CD4-positive, alpha-beta T cell treated with Interleukin-4 for 1 hour (primary cell): ENCODE data around the gene IFI6.

ENCODE experiments used
- DNase-seq, 2 donors: peaks; one replicate each; pipeline ENCODE4 v3.0.0-alpha.2; 2020 to 2022

Gene IFI6

DNA sequence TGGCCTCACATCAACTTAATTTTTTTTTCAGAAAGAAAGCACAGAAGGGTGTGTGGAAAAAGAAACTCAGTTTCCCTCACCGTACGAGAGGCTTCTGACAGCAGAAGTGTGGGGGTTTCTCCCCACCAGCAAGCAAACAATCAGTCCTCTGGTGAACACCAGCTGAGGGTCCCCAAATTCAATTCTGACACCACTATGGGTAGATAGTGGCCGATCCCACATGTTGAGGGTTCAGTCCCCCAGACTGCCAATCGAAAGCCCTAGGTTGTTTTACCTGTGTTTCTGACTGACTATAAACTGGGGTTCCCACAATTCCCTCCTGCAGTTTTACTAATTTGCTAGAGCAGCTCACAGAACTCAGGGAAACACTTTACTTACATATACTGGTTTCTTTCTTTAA, 2.1 kb downstream of the IFI6 start:
- no peak for DNase-seq

DNA sequence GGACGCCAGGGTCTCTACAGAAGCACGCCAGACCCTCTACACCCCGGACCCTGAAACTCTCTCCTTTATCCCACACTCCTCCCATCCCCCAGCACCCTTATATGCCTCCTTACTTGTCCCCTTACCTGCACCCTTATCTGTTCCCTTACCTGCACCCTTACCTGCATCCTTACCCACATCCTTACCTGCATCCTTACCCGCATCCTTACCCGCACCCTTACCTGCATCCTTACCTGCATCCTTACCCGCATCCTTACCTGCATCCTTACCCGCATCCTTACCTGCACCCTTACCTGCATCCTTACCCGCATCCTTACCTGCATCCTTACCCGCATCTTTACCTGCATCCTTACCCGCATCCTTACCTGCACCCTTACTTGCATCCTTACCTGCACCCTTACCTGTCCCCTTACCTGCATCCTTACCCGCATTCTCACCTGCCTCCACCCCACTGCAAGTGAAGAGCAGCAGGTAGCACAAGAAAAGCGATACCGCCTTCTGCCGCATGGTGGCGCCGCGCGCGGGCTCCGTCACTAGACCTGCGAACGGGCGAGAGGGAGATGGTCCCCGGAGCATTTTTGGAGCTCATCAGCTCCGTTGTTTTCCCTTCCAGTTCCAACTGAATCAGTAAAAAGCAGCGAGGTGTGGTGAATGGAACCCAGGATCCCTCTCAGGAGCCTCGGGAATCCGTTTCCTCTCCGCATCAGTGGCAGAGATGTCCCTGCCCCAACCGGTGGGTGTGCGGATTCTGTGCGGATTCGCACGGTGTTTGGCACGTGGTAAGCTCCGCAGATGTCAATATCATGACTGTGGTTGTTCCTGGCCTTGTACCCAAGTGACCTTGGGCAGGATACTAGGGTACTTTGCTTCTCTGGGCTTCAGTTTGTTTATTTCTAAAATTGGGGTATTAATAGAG, 2.9 kb downstream of the IFI6 start:
- DNase-seq = peak; percentile 84 to 87

DNA sequence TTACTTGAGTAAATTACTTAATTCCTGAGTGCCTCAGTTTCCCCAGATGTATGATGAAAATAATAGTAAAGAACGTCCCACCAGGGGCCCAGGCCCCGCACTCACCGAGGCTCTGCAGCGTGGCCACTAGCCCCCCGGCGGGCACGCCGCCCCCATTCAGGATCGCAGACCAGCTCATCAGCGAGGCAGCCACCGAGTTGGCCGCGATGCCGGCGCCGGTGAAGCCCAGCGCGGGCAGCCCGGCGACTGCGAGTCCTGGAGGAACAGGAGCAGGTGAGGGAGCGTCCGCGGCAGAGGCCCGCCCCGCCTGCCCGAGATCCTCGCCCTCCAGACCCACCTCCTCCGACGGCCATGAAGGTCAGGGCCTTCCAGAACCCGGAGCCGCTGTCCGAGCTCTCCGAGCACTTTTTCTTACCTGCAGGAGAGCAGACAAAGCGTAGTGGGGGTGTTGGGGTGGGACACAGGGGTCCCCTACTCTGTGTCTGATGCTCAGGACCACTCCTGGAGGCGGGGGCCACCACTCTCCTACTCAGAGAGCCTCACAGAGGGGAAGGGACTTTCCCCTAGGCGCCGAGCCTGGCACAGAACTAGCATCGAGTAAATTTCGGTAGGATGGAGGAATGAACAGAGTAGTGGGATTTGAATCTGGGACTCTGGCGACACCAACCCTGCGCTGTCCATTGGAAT, 3.7 kb downstream of the IFI6 start:
- DNase-seq = no peak

DNA sequence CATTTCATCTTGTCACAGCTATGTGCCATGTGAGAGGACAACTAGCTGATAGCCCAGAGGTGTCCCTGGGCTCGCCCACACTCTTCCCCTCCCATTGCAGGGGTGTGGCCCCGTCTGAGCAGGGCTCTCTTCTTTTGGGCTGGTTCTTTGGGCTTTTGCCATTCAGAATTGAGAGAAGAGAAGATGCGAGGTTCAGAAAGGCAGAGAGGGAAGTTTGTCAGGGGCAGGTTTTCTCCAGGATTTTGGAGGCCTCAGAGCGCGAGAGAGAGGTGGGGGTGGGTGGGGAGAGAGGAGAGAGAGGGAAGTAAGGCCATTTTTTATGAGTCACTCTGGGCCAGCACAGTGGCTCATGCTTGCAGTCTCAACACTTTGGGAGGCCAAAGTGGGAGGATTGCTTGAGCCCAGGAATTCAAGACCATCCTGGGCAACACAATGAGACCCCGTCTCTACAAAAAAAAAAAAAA, 5.2 kb downstream of the IFI6 start:
- no peak for DNase-seq

DNA sequence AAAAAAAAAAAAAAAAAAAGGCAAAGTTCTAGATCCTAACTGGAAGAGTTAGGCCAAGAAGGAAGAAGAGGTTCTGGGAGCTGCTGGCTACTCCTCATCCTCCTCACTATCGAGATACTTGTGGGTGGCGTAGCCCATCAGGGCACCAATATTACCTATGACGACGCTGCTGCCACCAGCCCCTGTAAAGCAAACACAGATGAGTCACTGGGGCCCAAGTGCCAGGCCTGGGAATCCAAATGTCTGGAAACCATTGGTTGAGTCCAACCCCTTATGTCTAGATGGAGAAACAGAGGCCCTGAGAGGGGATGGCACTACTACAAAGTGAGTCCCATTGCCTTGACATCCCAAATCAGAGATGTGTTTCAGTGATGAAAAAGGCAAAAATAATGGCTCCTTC, 5.7 kb downstream of the IFI6 start:
- no peak for DNase-seq

DNA sequence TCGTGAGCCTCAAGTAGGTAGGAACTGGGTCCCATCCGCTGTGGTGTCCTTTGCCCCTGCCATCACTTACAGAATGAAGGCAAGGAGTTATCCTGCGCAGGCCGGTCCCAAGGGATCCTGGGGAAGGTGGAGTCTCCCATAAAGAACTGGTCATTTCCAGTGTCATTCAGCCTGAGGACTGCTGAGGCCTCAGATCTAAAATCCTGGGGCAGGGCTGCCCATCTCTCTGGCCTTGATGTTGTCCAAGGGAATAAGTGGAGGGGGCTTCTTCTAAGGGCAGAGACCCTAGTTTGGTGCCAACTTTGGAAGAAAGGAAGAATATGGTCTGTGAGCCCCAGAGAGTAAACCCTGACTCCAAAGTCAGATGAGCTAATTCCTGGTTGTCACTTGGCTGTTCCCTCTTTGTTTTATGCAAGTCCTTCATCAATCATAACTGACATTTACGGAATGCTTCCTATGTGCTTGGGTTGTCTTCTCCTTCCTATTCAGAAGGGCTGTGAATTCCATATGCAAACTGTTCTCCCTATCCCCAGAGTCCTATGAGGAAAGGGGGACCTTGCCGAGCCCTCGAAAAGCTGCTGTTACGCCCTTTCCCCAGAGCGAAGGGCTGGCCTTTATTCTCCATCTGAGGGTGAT, 6.9 kb downstream of the IFI6 start:
- no peak for DNase-seq

DNA sequence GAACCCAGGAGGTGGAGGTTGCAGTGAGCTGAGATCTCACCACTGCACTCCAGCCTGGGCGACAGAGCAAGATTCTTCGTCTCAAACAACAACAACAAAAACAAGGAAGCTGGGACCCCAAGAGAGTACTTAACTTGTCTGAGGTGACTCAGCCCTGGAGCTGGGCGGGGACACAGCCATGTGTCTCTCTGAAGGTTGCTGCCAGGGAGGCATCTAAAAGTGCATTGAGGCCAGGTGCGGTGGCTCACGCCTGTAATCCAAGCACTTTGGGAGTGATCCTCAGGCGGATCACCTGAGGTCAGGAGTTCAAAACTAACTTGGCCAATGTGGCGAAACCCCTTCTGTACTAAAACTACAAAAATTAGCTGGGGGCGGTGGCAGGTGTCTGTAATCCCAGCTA, 7.7 kb downstream of the IFI6 start:
- no peak for DNase-seq

DNA sequence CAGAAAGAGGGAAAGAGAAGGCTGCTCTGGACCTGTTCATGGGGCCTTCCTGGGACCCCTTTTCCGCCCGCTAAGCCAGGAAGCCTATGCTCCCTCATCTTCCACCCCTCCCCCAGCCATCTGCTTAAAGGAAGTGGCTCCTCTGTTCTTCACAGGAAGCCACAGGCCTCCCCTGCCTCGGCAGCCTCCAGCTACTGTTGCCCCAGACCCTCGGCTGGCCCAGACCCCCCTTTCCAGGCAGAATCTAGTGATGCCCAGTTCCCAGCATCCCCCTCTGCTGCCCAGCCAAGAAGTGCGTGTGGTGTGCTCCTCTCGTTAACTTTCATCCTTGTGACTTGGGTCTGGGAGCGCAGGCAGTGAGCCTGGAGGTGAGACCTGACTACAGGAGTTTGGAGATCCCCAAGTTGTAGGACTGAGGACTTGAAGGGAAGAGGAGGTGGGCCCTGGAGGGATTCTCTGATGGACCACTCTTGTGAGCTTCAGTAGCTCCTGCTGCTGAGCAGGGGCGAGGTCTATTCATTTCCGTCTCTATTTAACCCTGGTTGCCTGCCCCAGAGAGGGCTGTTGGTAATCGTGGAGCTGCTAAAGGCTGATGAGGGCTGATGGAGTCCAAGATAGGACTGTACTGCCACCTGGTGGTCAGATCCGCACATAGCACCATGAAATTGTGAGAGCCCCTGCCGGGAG, 9.1 kb downstream of the IFI6 start:
- DNase-seq = peak; percentile 90 to 93

DNA sequence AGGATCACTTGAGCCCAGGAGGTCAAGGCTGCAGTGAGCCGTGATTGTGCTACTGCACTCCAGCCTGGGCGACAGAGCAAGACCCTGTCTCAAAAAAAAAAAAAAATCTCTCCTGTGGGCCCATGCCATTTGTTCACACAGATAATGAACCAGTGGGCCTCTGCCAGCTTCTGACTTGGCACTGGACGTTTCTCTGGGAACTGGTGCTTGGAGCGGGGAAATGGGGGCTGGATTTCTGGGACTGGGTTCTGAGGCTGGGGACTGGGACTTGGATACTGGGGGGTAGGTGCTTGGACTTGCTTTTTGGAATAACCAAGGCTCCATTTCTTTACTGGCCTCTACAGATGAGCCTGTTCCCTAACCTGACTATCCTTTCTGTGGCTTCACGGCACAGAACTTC, 9.7 kb downstream of the IFI6 start:
- no peak for DNase-seq

DNA sequence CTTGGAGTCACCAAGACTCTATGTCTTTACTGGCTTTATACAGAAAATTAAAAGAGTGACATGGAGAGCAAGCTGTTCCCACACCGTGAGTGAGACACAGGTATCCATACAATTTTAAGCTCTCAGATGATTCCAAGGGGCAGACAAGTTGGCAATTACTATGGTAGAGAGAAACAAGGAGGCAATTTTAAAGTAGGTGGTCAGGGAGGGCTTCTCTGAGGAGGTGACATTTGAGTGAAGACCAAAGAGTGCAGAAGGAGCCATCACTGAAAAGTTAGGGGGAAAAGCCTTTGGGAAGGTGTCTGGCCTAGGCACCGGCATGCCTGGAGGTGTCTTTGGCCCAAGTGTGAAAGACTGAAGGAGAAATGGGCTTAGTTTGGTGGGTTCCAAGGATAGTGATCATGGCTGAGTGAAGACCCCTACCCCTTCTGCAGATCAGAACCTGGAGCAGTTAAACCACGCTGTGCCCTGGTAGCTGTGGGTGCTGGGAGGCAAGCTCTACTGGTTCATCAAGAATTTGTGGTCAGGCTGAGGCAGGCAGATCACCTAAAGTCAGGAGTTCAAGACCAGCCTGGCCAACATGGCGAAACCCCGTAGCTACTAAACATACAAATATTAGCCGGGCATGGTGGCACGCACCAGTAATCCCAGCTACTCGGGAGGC, 10.4 kb downstream of the IFI6 start:
- no peak for DNase-seq

DNA sequence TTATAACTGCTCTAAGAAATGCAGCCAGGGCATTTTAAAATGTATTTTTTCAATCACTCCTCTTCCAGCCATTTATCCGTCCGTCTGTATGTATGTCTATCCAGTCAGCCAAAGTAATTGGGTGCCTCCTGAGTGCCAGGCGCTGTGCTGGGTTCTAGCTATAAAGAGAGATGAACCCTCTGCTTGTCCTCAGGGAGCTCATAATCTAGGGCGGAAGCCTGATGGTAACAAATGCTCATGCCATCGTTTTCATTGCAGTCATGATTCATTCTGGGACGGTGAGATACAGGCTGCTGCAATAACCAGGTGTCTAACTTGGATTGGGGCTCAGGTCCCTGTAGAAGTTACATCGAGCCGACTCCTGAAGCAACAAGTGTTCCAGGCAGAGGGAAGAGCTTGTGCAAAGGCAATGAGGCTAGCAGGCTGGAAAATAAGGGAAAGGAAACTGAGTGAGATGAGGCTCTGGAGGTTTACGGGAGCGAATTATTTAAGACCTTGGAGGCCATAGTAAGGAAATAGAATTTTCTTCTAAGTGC, 11.6 kb downstream of the IFI6 start:
- DNase-seq = no peak

DNA sequence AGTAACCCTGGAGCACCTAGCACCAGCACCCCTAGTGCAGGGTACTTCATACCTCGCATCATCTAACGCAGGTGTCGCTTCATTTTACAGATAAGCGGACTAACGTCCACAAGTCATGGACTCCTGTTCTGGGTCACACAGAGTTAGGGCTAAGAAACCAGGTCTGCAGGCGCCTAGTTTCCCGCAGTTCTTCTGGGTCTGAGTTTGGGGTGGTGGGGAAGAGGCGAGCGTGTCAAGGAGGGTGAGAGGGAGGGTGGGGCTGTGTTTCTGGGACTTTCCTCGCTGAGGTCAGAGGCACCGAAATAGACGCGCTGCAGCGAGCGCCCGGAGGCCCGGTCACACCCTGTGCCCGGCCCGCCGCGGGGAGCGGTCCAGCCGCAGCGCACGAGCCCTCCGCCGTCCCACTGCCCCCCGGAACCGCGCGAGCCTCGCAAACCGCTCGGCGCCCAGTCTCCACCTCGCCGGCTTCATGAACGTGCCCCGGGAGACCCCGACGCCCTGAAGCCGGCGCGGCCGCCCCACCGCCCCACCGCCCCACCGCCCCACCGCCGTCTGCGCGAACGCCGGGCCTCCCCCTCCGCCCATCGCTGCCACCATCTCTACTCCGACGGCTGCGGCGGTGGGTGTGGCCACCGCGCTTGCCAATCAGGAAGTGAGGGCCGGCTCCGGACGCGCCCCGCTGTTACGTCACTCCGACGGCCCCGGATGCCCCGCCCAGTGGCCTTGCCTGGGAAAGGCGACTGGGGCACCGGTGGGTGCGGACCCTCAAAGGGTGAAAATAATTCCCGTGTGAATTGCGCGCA, 12.3 kb downstream of the IFI6 start:
- DNase-seq = peak; percentile 90 to 92

DNA sequence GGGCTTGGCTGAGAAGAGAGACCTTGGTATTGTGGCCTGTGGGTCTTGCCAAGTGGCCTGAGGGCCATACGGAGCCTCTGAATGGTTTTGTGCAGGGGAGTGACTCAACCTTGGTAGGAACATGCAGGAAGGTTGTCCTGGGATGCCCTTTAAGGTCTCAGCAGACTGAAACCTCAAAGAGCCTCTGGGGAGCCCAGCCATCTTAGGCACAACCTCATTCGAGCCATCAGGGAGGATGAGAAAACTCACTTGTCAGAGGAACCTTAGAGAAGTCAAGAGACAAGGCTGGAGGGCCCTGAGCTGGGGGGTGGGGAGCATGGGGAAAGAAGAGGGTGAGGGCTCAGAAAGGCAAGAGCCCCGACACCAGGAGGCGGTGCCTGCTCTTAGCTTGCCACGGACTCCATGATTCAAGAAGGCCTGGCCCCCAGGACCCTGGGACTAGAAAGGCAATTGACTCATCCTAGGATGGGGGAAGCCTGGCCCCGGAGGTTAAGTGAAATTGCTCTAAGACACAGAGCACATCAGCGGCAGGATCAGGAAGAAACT, 13.0 kb downstream of the IFI6 start:
- DNase-seq = peak in 1 of 2 donors; percentile 52

DNA sequence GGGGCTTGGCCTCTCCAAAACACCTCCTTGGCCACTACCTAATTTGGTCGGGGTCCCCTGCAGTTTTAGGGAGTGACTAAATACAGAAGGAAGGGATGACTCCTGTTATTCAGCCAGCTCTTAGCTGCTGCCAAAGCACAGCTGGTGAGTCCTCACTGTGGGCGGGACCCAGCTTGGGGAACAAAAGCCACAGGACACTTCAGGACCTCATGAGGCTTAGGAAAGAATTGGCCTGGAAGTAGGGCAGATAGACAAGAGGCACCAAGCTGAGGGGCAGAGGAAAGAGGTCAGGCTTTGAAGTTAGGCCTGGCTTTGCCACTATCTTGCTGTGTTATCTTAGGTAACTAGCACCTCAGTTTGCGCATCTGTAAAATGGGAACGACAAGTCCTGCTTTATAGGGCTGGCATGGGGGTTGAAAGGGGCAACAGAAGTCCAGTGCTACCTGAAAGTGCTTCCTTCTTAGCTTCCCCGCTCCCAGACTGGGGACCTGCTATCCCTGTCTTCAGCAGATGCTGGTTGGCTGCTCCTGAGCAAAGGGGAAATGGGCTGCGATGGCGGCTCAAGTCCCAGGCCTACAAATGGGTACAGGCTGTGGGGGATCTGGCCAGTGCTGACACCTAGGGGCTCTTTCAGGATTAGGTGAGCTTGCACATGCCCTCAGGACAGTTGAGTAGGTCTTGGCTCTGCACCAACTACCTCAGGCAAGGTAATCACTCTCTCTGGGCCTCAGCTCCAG, 15.7 kb downstream of the IFI6 start:
- peak in 1 of 2 donors; percentile 51 for DNase-seq

DNA sequence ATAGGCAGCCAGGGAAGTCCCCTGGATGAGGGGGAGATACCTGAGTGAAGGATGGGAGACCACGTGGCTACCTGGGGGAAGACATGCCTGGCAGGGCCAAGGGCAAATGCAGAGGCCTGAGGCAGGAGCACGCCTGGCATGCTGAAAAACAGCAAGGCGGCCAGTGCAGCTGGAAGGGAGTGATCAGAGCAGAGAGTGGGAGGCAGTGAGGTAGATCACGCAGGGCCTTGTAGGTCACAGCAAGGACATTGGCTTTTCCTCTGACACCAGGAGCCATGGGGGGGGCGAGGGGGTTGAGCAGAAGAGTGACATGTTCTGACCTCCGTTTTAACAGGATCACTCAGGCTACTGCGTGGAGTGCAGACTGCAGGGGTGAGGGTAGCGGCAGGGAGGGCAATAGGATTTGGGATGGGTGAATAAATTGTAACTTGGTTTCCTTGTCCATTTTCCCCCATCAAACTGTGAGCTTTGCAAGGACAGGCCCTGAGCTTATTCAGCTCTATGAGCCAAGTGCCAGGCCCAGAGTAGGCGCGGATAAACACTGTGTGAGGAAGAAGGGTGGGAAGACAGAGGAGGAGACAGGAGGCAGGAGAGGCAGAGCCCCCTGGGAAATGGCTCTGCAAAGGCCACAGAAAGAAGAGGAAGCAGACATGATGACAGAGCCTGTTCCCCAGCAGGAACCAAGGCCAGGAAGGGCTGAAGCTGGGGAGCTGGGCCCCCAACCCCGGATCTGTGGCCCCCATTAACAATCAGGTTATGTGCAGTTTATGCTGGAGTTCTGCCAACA, 16.6 kb downstream of the IFI6 start:
- DNase-seq = no peak

DNA sequence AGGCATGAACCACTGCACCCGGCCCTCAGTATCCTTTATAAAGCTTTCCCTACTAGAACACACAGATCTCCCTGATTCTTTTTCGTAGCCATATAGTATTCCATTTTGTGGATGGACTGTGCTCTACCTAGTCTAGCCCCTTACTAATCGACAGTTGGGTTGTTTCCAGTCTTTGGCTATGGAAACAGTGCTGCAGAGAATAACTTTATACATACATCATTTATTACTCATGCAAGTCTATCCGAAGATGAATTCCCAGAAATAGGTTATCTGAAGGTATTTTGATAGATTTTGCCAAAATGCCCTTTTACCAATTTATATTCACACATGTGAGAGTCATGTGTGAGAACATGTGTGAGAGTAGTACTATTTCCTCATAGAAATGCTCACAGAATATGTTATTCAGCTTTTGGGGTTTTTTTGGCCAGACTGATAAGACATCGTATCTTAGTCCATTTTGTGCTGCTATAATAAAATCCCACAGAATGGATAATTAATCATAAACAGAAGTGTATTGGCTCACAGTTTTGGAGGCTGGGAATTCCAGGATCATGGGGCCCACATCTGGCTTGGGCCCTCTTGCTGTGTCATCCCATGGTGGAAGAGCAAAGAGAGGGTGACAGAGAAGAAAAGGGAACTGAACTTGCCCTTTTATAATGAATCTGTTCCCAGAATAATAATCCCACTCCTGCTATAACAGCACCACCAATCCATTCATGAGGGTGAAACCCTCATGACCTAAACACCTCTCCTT, 19.7 kb downstream of the IFI6 start:
- no peak for DNase-seq

DNA sequence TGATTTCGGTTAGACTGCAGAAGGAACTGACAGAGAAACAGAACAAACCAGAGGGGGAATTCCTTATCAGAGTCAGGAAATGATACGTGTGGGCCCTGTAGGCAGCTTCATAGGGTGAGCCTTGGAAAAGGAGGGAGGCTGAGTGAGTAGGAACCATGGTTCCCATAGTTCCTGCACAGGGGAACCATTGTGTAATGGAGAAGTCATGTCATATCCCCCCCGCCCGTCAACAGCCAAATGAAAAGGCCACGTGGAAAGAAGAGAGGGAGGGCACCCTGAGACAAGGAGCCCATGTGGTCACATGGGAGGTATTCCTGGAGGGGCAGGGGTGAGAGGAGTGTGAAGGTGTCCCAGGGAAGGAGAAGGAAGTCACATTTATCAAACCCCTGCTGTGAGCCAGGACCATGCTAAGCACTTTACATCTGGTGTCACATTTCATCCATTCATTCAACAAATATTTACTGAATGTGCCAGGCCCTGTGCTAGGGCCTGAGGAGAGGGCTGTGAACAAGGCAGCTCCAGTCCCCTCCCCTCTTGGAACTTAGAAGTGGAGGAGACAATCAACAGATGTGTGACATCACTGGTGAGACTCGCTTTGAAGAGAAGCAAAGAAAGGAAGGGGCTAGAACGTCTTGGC, 21.3 kb downstream of the IFI6 start:
- peak in 1 of 2 donors; percentile 29 for DNase-seq

DNA sequence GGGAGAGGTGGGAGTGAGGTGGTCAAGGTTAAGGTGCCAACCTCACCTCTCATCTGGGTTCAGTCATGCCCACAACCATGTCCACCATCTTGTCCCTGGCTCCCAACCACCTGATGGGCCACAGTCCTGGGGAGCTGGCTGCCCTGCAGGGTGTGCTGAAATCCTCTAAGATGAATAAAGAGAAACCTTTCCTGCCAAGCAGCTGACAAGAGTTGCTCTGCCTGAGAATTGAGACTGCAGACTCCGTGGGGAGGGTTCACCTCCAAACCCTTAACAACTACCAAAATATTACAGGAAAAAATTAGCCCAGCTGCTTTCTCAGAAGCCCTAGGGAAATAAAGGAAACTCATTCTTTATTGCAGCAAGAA, 21.8 kb downstream of the IFI6 start:
- no peak for DNase-seq
